ENCODE measurements around the gene UFD1.

DNA sequence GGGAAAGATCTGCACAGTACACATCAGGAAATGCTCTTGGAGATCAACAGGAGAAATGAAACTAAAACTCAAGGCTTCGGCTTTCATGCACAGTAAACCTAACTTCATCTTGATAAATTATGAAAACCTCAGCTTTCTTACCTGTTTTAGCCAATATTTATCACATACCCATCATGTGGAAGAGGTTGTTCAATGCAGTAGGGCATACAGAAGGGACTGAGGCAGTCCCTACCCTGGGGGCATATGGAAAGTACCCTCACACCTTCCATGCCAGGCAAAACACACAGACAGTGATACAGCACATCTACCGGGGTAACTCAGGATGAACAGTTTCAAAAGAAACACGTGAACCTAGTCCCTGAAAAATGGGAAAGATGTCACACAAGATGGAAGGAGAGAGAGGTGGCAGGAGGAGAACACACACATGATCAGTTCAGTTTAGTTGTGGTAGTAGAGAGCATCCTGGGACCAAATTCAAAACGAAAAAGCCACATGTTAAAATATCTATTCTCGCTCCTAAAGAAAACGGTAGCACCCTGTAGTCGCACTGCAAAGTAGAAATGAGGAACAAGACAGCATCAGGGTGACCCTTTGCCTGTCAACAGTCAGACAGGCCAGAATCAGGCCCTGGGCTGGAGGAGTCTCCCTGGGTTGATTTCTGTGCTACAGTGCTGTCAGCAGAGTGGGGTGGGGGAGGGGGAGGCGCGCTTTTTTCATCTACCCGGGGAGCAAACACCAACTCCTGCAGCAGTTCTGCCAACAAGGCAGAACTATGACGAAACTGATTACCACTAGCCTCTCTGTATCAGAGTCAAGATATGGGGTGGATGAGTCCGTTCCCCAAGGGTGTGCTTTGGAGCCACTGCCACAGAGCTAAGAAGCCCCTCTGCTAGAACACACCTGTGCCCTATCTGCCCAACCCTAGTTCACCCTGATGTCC lies 48.8 kb downstream of the UFD1 start:
- TF ChIP-seq EZH2 (IDR thresholded peaks at IDR 0.05) (no peak), EZH2phosphoT487 (IDR thresholded peaks at IDR 0.05) (no peak)
- TF ChIP-seq, protein P1, sequence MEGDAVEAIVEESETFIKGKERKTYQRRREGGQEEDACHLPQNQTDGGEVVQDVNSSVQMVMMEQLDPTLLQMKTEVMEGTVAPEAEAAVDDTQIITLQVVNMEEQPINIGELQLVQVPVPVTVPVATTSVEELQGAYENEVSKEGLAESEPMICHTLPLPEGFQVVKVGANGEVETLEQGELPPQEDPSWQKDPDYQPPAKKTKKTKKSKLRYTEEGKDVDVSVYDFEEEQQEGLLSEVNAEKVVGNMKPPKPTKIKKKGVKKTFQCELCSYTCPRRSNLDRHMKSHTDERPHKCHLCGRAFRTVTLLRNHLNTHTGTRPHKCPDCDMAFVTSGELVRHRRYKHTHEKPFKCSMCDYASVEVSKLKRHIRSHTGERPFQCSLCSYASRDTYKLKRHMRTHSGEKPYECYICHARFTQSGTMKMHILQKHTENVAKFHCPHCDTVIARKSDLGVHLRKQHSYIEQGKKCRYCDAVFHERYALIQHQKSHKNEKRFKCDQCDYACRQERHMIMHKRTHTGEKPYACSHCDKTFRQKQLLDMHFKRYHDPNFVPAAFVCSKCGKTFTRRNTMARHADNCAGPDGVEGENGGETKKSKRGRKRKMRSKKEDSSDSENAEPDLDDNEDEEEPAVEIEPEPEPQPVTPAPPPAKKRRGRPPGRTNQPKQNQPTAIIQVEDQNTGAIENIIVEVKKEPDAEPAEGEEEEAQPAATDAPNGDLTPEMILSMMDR (IDR thresholded peaks at IDR 0.05), result no peak
